AG04449 (cell line): ENCODE results near the gene MTHFD1L.

Source experiments
- CTCF ChIA-PET: fragments of 350-600 bp; formaldehyde crosslinking; extraction: SDS; loops from one replicate; lab custom pipeline; 2021; ENCODE audit warnings: antibody characterized with exemption; lab: Yijun Ruan, JAX
- POLR2A ChIA-PET: fragments of 400-600, 350-600 bp; formaldehyde crosslinking; extraction: SDS; loops from one replicate; lab custom pipeline; 2020; ENCODE audit warnings: antibody characterized with exemption, inconsistent platforms; lab: Yijun Ruan, JAX
- DNase-seq: peaks from one replicate; pipeline ENCODE4 v3.0.0-alpha.2; 2010; ENCODE audit warnings: low read depth, low spot score
- H3K4me3 ChIP-seq: 2 replicates; pipeline ENCODE4 v1.5.1; 2011; ENCODE audit warnings: low read depth, mild to moderate bottlenecking, control low read depth, low read length
- CTCF ChIP-seq: IDR thresholded peaks from one replicate; pipeline ENCODE4 v1.5.1; 2011; ENCODE audit warnings: mild to moderate bottlenecking, moderate library complexity, low read length, control low read depth, inconsistent platforms; ENCODE audit not compliant: insufficient read depth; ENCODE audit errors: missing control alignments

The MTHFD1L gene

GRCh38 chr6:150999107-150999506, 133.6 kb downstream of the MTHFD1L start:
- H3K4me3 ChIP-seq, result no peak overlapping the region
- ChIA-PET CTCF (interaction anchor here (1.2 to 7.0 kb wide), 3 partner anchors 15 to 336 kb away, joined by 4 to 33 read pairs (median 24); no protein-coding TSS in a partner anchor), POLR2A (no interaction called here)
- TF ChIP-seq CTCF, result no peak
- DNase-seq, result no peak

DNA sequence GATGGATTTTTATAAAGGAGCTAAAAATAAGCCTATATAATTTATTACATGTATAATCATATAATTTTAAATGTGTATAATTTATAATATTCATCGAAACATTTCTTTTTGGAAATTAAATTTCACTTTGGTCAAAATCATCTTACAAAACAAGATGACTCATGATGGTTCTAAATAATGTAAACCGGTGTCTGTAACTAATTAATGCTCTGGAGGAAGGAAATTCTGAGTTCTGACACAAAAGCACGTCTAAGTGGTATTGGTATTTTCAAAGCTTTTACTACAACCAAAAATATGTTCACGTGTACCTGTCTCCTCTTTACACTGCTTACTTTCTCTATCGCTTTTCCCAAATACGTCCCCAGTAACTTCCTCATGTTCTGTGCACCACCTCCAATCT, 134.1 kb downstream of the MTHFD1L start:
- ChIA-PET POLR2A (no interaction called here), CTCF (interaction anchor here (1.2 to 7.0 kb wide), 3 partner anchors 15 to 336 kb away, joined by 4 to 33 read pairs (median 24); no protein-coding TSS in a partner anchor)
- no peak for TF ChIP-seq CTCF

GRCh38 chr6:151001387-151002056, 136.0 kb downstream of the MTHFD1L start:
- no peak for TF ChIP-seq CTCF
- H3K4me3 ChIP-seq, result no peak overlapping the region
- POLR2A ChIA-PET, result no interaction called here
- no peak for DNase-seq
- CTCF ChIA-PET, result interaction anchor here (1.0 to 7.0 kb wide), 5 partner anchors 11 to 333 kb away, joined by 3 to 33 read pairs (median 6); no protein-coding TSS in a partner anchor

More for the DNA sequence above, 134.1 kb downstream of the MTHFD1L start:
- no peak for DNase-seq
- H3K4me3 ChIP-seq, result no peak overlapping the region

DNA sequence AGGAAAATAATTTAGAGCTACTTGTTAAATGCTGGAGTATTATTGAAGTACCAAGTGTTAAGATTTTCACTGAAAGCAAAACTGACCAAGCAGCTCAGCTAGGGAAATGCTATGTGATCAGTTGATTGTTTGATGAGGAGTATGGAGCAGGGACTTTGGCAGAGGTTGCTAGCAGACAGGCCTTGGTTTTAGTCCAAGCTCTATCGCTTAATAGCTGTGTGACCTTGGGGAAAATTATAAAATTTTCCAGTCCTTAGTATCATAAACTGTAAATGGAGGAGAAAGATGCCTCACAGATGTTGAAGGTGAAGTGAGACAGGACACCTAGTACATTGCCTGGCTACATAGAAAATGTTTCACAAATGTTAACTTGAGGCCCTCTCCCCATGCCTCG, 136.6 kb downstream of the MTHFD1L start:
- no peak overlapping the region for H3K4me3 ChIP-seq
- POLR2A ChIA-PET, result no interaction called here
- DNase-seq, result no peak
- CTCF ChIA-PET, result interaction anchor here (1.0 to 7.0 kb wide), 4 partner anchors 10 to 333 kb away, joined by 3 to 33 read pairs (median 4); no protein-coding TSS in a partner anchor
- TF ChIP-seq CTCF, result no peak

GRCh38 chr6:151002491-151002935, 137.0 kb downstream of the MTHFD1L start:
- CTCF ChIA-PET, result interaction anchor here (1.0 to 7.0 kb wide), 4 partner anchors 10 to 332 kb away, joined by 3 to 33 read pairs (median 4); no protein-coding TSS in a partner anchor
- no peak overlapping the region for H3K4me3 ChIP-seq
- POLR2A ChIA-PET, result no interaction called here
- no peak for TF ChIP-seq CTCF
- no peak for DNase-seq

GRCh38 chr6:151004383-151005024, 139.0 kb downstream of the MTHFD1L start:
- CTCF ChIA-PET, result interaction anchor here (1.6 to 25.6 kb wide), 4 partner anchors 10 to 325 kb away, joined by 3 to 573 read pairs (median 14); no protein-coding TSS in a partner anchor
- peak; percentile 72 for DNase-seq
- no peak overlapping the region for H3K4me3 ChIP-seq
- POLR2A ChIA-PET, result no interaction called here
- no peak for TF ChIP-seq CTCF
